ENCODE results near the gene CCM2. TPM values are rescaled to one million over a fixed set of nuclear protein-coding genes. Genes with fewer than 3 reads are reported as not detected.

CCM2 gene
- 28.7 TPM for total RNA-seq

GRCh38 chr7:45000093-45001032 lies at the start of gene CCM2:
CCM2 (plus strand) TSS chr7:45000201; CDS start chr7:45000334, 133 bp downstream.
- no peaks in the 10 kb centered on the region for H3K27me3 ChIP-seq (ENCODE audit: control insufficient read depth in 3 of 3, insufficient read depth in 3 of 3, low read length in 3 of 3)
- peak within 1 kb of the TSS; percentile 86 for H3K27ac ChIP-seq (ENCODE audit: low read depth, low read length)
- peak within 1 kb of the TSS; percentile 77 to 89 (median 85) for H3K9ac ChIP-seq (ENCODE audit: low read depth in 1 of 3, low read length in 3 of 3)
- H3K36me3 ChIP-seq (ENCODE audit: control insufficient read depth in 3 of 3, insufficient read depth in 3 of 3, low read length in 3 of 3): no peaks in the 10 kb centered on the region
- no peaks in the 10 kb centered on the region for H3K9me3 ChIP-seq (ENCODE audit: control insufficient read depth in 3 of 3, low read length in 3 of 3)
- peaks cover 9 to 30% (median 23%) of the 10 kb centered on the region in 3 donors for H3K4me1 ChIP-seq (ENCODE audit: control insufficient read depth in 3 of 3, insufficient read depth in 3 of 3, low read length in 3 of 3)
- H3K4me3 ChIP-seq (ENCODE audit: low read length in 3 of 3): peak within 1 kb of the TSS; percentile 79 to 97 (median 92)

DNA sequence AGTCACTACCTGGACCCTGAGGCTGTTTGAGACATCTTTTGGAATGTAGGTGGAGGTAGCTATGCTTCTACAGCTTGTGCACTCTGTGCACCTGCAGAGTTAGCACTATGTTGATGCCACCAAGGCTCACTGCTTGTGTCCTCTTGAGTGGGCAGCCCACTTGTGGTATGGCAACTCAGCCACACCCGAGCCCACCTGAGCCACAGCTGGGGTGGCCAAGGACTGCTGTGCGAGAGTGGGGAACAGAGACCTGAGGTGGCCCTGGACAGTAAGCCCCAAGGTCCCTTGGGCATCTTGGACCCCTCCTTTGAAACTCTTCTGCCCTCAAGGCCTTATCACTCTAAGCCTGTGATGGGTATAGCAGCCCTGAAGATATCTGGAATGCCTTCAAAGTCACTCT lies 46.8 kb upstream of the CCM2 start:
- H3K9ac ChIP-seq (ENCODE audit: low read depth in 1 of 3, low read length in 3 of 3): no peak overlapping the region
- H3K9me3 ChIP-seq (ENCODE audit: control insufficient read depth in 3 of 3, low read length in 3 of 3): no peaks in the 10 kb centered on the region
- H3K27ac ChIP-seq (ENCODE audit: low read depth, low read length): no peak overlapping the region
- no peak overlapping the region for H3K4me3 ChIP-seq (ENCODE audit: low read length in 3 of 3)
- H3K4me1 ChIP-seq (ENCODE audit: control insufficient read depth in 3 of 3, insufficient read depth in 3 of 3, low read length in 3 of 3): peaks cover 0 to 3% (median 0%) of the 10 kb centered on the region in 3 donors
- H3K27me3 ChIP-seq (ENCODE audit: control insufficient read depth in 3 of 3, insufficient read depth in 3 of 3, low read length in 3 of 3): peaks cover 0 to 7% (median 3%) of the 10 kb centered on the region in 3 donors
- H3K36me3 ChIP-seq (ENCODE audit: control insufficient read depth in 3 of 3, insufficient read depth in 3 of 3, low read length in 3 of 3): no peaks in the 10 kb centered on the region

- Histone ChIP-seq H3K27me3 (ENCODE audit: control insufficient read depth in 3 of 3, insufficient read depth in 3 of 3, low read length in 3 of 3) (peaks cover 3 to 17% (median 7%) of the 10 kb centered on the region in 3 donors), H3K4me1 (ENCODE audit: control insufficient read depth in 3 of 3, insufficient read depth in 3 of 3, low read length in 3 of 3) (no peaks in the 10 kb centered on the region), H3K9ac (ENCODE audit: low read depth in 1 of 3, low read length in 3 of 3) (no peak overlapping the region), H3K9me3 (ENCODE audit: control insufficient read depth in 3 of 3, low read length in 3 of 3) (no peaks in the 10 kb centered on the region), H3K36me3 (ENCODE audit: control insufficient read depth in 3 of 3, insufficient read depth in 3 of 3, low read length in 3 of 3) (no peaks in the 10 kb centered on the region), H3K4me3 (ENCODE audit: low read length in 3 of 3) (no peak overlapping the region), H3K27ac (ENCODE audit: low read depth, low read length) (no peak overlapping the region)
Observed at GRCh38 chr7:44955733-44956132, 44.3 kb upstream of the CCM2 start.

DNA sequence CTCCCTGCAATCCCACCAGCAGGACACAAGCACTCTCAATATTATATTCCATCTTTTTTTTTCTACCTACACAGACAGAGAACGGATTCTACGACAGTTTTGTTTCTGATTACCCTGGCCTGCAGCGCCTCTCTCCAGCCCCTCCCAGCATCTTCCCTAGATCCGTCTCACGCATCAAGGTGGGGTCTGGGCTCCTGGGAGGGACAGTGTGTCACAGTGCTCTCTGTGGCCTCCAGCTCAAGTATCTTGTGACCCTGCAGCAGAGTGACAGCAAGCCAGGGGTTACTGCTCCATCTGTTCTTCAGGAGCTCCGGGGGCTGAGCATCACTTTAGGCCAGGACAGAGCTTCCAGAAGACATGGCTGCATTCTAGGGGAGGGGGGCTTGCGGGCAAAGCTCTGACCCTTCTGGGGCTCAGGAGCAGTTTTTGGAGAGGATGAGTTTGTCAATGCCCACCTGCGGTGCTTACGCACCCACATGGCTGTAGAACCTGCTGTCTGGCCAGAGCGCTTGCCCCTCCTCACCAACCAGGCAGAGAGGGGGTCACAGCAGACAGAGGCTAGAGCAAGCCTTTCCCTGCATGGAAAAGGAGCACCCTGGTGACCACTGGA lies 43.7 kb upstream of the CCM2 start:
- no peaks in the 10 kb centered on the region for H3K9me3 ChIP-seq (ENCODE audit: control insufficient read depth in 3 of 3, low read length in 3 of 3)
- H3K4me1 ChIP-seq (ENCODE audit: control insufficient read depth in 3 of 3, insufficient read depth in 3 of 3, low read length in 3 of 3): no peaks in the 10 kb centered on the region
- no peak overlapping the region for H3K27ac ChIP-seq (ENCODE audit: low read depth, low read length)
- no peaks in the 10 kb centered on the region for H3K36me3 ChIP-seq (ENCODE audit: control insufficient read depth in 3 of 3, insufficient read depth in 3 of 3, low read length in 3 of 3)
- H3K27me3 ChIP-seq (ENCODE audit: control insufficient read depth in 3 of 3, insufficient read depth in 3 of 3, low read length in 3 of 3): peaks cover 3 to 17% (median 7%) of the 10 kb centered on the region in 3 donors
- no peak overlapping the region for H3K4me3 ChIP-seq (ENCODE audit: low read length in 3 of 3)
- H3K9ac ChIP-seq (ENCODE audit: low read depth in 1 of 3, low read length in 3 of 3): no peak overlapping the region

DNA sequence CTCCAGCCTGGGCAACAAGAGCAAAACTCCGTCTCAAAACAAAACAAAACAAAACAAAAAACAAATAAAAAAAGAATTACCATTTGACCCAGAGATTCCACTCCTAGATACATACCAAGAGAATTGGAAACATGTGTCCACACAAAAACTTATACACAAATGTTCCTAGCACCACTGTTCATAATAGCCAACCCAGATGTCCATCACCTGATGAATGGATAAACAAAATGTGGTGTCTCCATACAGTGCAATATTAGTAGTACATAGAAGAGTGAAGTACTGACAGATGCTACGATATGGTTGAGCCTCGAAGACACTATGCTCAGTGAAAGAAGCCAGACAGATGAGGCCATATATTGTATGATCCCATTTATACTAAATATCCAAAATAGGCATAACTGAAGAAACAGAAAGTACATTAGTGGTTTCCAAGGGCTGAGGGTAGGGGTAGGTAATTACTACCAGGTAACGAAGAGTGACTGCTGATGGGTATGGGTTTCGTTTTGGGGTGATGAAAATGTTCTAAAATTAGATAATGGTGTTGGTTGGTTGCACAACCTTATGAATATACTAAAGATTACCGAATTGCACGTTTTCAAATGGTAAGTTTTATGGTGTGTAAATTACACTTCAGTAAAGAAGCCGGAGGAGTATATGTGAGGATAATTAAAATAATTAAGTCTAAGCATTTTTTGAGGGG lies 41.2 kb upstream of the CCM2 start:
- Histone ChIP-seq H3K9me3 (ENCODE audit: control insufficient read depth in 3 of 3, low read length in 3 of 3) (no peaks in the 10 kb centered on the region), H3K27me3 (ENCODE audit: control insufficient read depth in 3 of 3, insufficient read depth in 3 of 3, low read length in 3 of 3) (peaks cover 7 to 20% (median 19%) of the 10 kb centered on the region in 3 donors), H3K9ac (ENCODE audit: low read depth in 1 of 3, low read length in 3 of 3) (no peak overlapping the region), H3K27ac (ENCODE audit: low read depth, low read length) (no peak overlapping the region), H3K36me3 (ENCODE audit: control insufficient read depth in 3 of 3, insufficient read depth in 3 of 3, low read length in 3 of 3) (no peaks in the 10 kb centered on the region), H3K4me1 (ENCODE audit: control insufficient read depth in 3 of 3, insufficient read depth in 3 of 3, low read length in 3 of 3) (peaks cover 0 to 11% (median 7%) of the 10 kb centered on the region in 3 donors), H3K4me3 (ENCODE audit: low read length in 3 of 3) (no peak overlapping the region)

DNA sequence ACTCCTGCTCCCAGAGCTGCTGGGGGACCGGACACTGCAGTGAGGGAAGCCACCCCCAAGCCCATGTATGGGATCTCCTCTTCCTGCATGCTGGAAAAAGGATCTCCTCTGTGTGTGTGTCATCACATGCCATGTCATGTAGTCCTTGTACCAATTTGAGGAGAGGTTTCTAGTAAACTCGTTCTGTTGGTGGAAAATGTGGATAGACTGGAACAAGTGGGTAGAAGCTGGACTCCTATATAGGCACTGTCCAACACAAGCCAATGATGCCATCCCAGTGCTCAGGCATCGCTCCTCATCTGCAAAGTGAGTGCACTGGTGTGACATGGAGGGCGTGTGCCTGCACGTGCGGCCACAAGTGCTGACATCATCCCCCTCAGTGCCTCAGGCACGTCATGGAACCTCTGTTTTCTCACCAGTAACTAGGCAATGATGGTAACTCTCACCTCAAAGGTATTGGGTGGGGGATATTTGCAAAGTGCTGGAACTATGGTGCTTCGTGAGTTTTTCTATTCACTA lies 40.5 kb upstream of the CCM2 start:
- Histone ChIP-seq H3K27me3 (ENCODE audit: control insufficient read depth in 3 of 3, insufficient read depth in 3 of 3, low read length in 3 of 3) (peaks cover 7 to 20% (median 19%) of the 10 kb centered on the region in 3 donors), H3K4me3 (ENCODE audit: low read length in 3 of 3) (no peak overlapping the region), H3K9me3 (ENCODE audit: control insufficient read depth in 3 of 3, low read length in 3 of 3) (no peaks in the 10 kb centered on the region), H3K27ac (ENCODE audit: low read depth, low read length) (no peak overlapping the region), H3K36me3 (ENCODE audit: control insufficient read depth in 3 of 3, insufficient read depth in 3 of 3, low read length in 3 of 3) (no peaks in the 10 kb centered on the region), H3K9ac (ENCODE audit: low read depth in 1 of 3, low read length in 3 of 3) (no peak overlapping the region), H3K4me1 (ENCODE audit: control insufficient read depth in 3 of 3, insufficient read depth in 3 of 3, low read length in 3 of 3) (peaks cover 0 to 11% (median 7%) of the 10 kb centered on the region in 3 donors)

- no peaks in the 10 kb centered on the region for H3K9me3 ChIP-seq (ENCODE audit: control insufficient read depth in 3 of 3, low read length in 3 of 3)
- peaks cover 0 to 11% (median 7%) of the 10 kb centered on the region in 3 donors for H3K4me1 ChIP-seq (ENCODE audit: control insufficient read depth in 3 of 3, insufficient read depth in 3 of 3, low read length in 3 of 3)
- peaks cover 4 to 20% (median 19%) of the 10 kb centered on the region in 3 donors for H3K27me3 ChIP-seq (ENCODE audit: control insufficient read depth in 3 of 3, insufficient read depth in 3 of 3, low read length in 3 of 3)
Observed at GRCh38 chr7:44960011-44960580, 39.9 kb upstream of the CCM2 start.

GRCh38 chr7:44961844-44962482 lies 38.0 kb upstream of the CCM2 start:
- Histone ChIP-seq H3K9me3 (ENCODE audit: control insufficient read depth in 3 of 3, low read length in 3 of 3) (no peaks in the 10 kb centered on the region), H3K9ac (ENCODE audit: low read depth in 1 of 3, low read length in 3 of 3) (peak overlapping the region in 2 of 3 donors; percentile 38 to 71), H3K27me3 (ENCODE audit: control insufficient read depth in 3 of 3, insufficient read depth in 3 of 3, low read length in 3 of 3) (peaks cover 4 to 19% (median 16%) of the 10 kb centered on the region in 3 donors), H3K4me1 (ENCODE audit: control insufficient read depth in 3 of 3, insufficient read depth in 3 of 3, low read length in 3 of 3) (peaks cover 0 to 11% (median 7%) of the 10 kb centered on the region in 3 donors), H3K27ac (ENCODE audit: low read depth, low read length) (no peak overlapping the region), H3K36me3 (ENCODE audit: control insufficient read depth in 3 of 3, insufficient read depth in 3 of 3, low read length in 3 of 3) (no peaks in the 10 kb centered on the region), H3K4me3 (ENCODE audit: low read length in 3 of 3) (peak overlapping the region in 2 of 3 donors; percentile 58 to 68)

More at GRCh38 chr7:44960011-44960580, 39.9 kb upstream of the CCM2 start:
- Histone ChIP-seq H3K4me3 (ENCODE audit: low read length in 3 of 3) (no peak overlapping the region), H3K27ac (ENCODE audit: low read depth, low read length) (no peak overlapping the region), H3K9ac (ENCODE audit: low read depth in 1 of 3, low read length in 3 of 3) (no peak overlapping the region), H3K36me3 (ENCODE audit: control insufficient read depth in 3 of 3, insufficient read depth in 3 of 3, low read length in 3 of 3) (no peaks in the 10 kb centered on the region)

Data from skeletal muscle tissue (tissue), 4 donors.